Heart right ventricle (tissue), 16 donors: ENCODE data around the gene KRT7. TPM values are rescaled to one million over a fixed set of nuclear protein-coding genes. Genes with fewer than 3 reads are reported as not detected.

ENCODE experiments used
- ATAC-seq, 8 donors: fragments of 200-7000 bp; cut with Tn5 transposase; one replicate each; pipeline ENCODE4 v1.9.1; 2020; ENCODE audit warnings: mild to moderate bottlenecking in 8 of 8, moderate library complexity in 8 of 8, moderate number of reproducible peaks in 1 of 8
- DNase-seq, 2 donors: peaks; one replicate each; pipeline ENCODE4 v3.0.0-alpha.2; 2020
- H3K27ac ChIP-seq, 10 donors: fragments of 200-600 bp; sonication (generic) in 2 of 10; one replicate each; pipeline versions ENCODE4 v1.5.0 to v1.8.0; 2020 to 2022; ENCODE audit warnings: mild to moderate bottlenecking in 3 of 10
- H3K27me3 ChIP-seq, 7 donors: fragments of 200-600 bp; one replicate each; pipeline ENCODE4 v1.8.0; 2021 to 2022; ENCODE audit warnings: mild to moderate bottlenecking in 2 of 7
- H3K36me3 ChIP-seq, 9 donors: fragments of 200-600 bp; sonication (generic) in 1 of 9; one replicate each; pipeline versions ENCODE4 v1.5.0 to v1.8.0; 2020 to 2022; ENCODE audit warnings: mild to moderate bottlenecking in 2 of 9
- H3K4me1 ChIP-seq, 9 donors: fragments of 200-600 bp; sonication (generic) in 1 of 9; one replicate each; pipeline versions ENCODE4 v1.5.0 to v1.8.0; 2020 to 2022; ENCODE audit warnings: mild to moderate bottlenecking in 4 of 9
- H3K4me3 ChIP-seq, 10 donors: fragments of 200-600 bp; sonication (generic) in 2 of 10; one replicate each; pipeline versions ENCODE4 v1.5.0 to v1.8.0; 2020 to 2022; ENCODE audit warnings: mild to moderate bottlenecking in 7 of 10, moderate library complexity in 2 of 10
- H3K9me3 ChIP-seq, 11 donors: fragments of 200-600 bp in 10 of 11; sonication (generic) in 2 of 11; one replicate each; pipeline versions ENCODE4 v1.5.0 to v1.8.0; 2013 to 2022; ENCODE audit warnings: mild to moderate bottlenecking in 2 of 11, control low read depth in 1 of 11, moderate library complexity in 1 of 11
- WGBS, 2 donors: extraction: QIAGEN DNeasy Blood & Tissue Kit; methylation state at CpG; one replicate each; pipeline ENCODE4 v1.1.7; 2013; ENCODE audit warnings: inconsistent platforms in 1 of 2; 5-methylcytosine and 5-hydroxymethylcytosine counted together
- intact Hi-C, 10 donors: fragments of 100-400 bp; cut with DNase I; formaldehyde crosslinking; loops; one replicate each; pipeline versions ENCODE4 v1.11.1 to v1.14.2; 2022
- polyA plus RNA-seq, 2 donors: library from polyadenylated mRNA; stranded (reverse); fragments of 200-250 nt; gene quantifications; one replicate each; pipeline ENCODE4 v1.2.3, GENCODE V29; 2013
- total RNA-seq, 10 donors: library from RNA; stranded (reverse); fragmentation: NEBNext Ultra II Directional in 3 of 10; extraction: Animal tissue kit (Norgen Biotek cat#: 25700) in 3 of 10; gene quantifications; one replicate each; pipeline versions ENCODE4 v1.2.1 to v1.2.4, GENCODE V29; 2021 to 2023
- TF ChIP-seq, protein P1 (sequence below), 9 donors: fragments of 200-600 bp; sonication (generic) in 2 of 9; IDR thresholded peaks; one replicate each; pipeline versions ENCODE4 v1.5.0 to v1.8.0; 2021 to 2022; ENCODE audit warnings: antibody characterized with exemption in 9 of 9, mild to moderate bottlenecking in 5 of 9, moderate library complexity in 1 of 9
- donor health status: Arrhythmogenic right ventricular cardiomyopathy.
- donor health status: ischemic (EF 13 %, LVEDD 7.1; RV severe dilation, severe dysfunction).
- donor health status: healthy with polysubstance abuse.
- donor health status: DM: no; HTN: yes; CAD: no.
- donor health status: DM: no; HTN: no; CAD: no.
- donor health status: ischemic (EF 25% LVEDD 6.9; RV normal size, moderate dysfunction).
- donor health status: ischemic (EF 25% LVEDD 5.7; RV mildly dilated, moderate dysfunction).
- donor health status: healthy.
- donor health status: DM: yes; HTN: yes; CAD: no.
- donor health status: Ischemic cardiomyopathy.
- donor health status: ischemic (EF 35%, LVEDD 5.7; RV mildly dilated, moderate dysfunction).
- donor health status: nonischemic (EF 11% LVEDD 7.7; RV severe dilation, severe dysfunction).
- donor health status: DM: yes; HTN: yes; CAD: no.
- donor health status: PGD.
- donor health status: ischemic (EF 29% LVEDD 5.4; RV normal size, mild dysfunction).
- donor health status: nonischemic (EF 23%, LVEDD 6.1; RV moderate dilation, normal function).

Gene KRT7
- total and polyA plus RNA-seq, 12 donors: 0.59 to 10.8 (median 1.8) TPM; not detected in 3

DNA sequence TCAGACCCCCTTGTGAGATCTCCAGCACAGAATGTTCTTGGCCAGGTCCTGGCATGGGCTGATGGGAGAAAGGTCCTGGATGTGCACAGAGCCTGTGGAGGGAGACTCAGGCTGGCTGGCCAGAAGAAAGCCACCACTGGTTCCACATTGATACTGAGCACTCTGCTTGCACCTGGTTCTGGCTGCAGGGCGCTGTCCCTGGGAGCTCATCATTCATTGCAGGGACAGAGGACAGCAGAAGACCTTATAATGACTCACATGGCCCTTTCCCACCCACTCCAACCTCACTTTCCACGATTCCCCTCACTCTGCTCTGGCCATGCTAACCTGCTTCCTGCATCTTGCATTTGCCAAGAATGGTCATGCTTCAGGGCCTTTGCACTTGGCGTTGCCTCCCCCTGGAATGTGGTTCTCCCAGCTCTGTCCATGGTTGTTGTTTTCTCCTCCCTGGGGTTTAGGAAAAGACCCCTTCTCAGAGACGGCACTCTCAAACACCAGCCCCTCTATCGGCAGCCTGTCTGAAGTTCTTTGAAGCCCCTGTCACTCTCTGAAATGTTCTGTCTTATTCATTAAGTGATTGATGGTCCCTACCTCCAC lies 10.3 kb downstream of the KRT7 start:
- DNase-seq (no peak), ATAC-seq (no peak)
- Histone ChIP-seq H3K4me3 (no peak overlapping the region), H3K9me3 (no peaks in the 10 kb centered on the region), H3K27ac (peak overlapping the region in 1 of 10 donors; percentile 40), H3K36me3 (no peaks in the 10 kb centered on the region), H3K27me3 (peaks cover 0 to 4% (median 0%) of the 10 kb centered on the region in 7 donors), H3K4me1 (peaks cover 0 to 26% (median 14%) of the 10 kb centered on the region in 9 donors)
- 69 to 73% methylated on average over 5 of the region's 5 CpGs for WGBS, 2 donors
- TF ChIP-seq, protein P1, sequence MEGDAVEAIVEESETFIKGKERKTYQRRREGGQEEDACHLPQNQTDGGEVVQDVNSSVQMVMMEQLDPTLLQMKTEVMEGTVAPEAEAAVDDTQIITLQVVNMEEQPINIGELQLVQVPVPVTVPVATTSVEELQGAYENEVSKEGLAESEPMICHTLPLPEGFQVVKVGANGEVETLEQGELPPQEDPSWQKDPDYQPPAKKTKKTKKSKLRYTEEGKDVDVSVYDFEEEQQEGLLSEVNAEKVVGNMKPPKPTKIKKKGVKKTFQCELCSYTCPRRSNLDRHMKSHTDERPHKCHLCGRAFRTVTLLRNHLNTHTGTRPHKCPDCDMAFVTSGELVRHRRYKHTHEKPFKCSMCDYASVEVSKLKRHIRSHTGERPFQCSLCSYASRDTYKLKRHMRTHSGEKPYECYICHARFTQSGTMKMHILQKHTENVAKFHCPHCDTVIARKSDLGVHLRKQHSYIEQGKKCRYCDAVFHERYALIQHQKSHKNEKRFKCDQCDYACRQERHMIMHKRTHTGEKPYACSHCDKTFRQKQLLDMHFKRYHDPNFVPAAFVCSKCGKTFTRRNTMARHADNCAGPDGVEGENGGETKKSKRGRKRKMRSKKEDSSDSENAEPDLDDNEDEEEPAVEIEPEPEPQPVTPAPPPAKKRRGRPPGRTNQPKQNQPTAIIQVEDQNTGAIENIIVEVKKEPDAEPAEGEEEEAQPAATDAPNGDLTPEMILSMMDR (IDR thresholded peaks at IDR 0.05): no peak
- intact Hi-C loops: no loop called here

DNA sequence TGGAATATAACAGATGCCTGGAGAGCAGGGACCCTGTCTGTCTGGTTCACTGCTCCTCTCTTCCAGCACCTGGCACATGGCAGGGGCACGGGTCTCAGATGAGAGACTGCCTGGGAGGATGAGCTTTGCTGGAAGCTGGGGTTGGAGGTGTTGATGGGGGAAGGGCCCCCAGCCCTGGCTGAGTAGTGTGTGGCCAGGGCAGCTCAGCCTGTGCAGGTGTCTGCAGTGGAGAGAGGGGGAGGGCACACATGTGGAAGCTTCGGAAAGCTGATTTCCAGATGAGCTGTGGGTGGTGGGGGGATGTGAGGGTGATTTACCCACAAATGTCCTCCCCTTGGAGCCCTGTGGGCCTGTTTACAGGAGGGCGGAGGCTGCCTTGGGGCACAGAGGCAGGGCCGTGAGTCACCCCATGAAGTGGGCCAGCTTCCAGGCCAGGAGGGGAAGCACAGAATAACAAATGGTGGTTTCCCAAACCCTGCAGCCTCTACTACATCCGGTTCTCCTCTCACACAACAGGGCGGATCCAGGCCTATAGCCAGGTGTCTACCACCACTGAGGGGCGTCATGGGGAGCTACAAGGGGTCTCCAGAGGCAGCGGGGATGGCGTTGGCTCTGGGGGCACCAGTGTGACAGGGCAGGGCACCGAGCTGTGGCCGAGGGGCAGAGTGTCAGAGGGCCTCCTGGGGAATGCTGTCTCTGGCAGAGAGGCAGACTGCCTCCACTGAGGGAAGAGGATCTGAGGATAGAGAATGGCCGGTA lies 11.0 kb downstream of the KRT7 start:
- TF ChIP-seq, protein P1 (IDR thresholded peaks at IDR 0.05): no peak
- Histone ChIP-seq H3K4me3 (no peak overlapping the region), H3K4me1 (peaks cover 0 to 31% (median 18%) of the 10 kb centered on the region in 9 donors), H3K27me3 (peaks cover 0 to 7% (median 1%) of the 10 kb centered on the region in 7 donors), H3K9me3 (no peaks in the 10 kb centered on the region), H3K36me3 (no peaks in the 10 kb centered on the region), H3K27ac (peak overlapping the region in 2 of 10 donors; percentile 17 to 64)
- DNase-seq (peak; percentile 56 to 64), ATAC-seq (peak; percentile 58 to 87 (median 76))
- WGBS, 2 donors: 59 to 65% methylated on average over 12 of the region's 12 CpGs
- intact Hi-C loops: no loop called here

GRCh38 chr12:52244615-52244994 lies 11.6 kb downstream of the KRT7 start:
- Histone ChIP-seq H3K27ac (peak overlapping the region in 2 of 10 donors; percentile 17 to 64), H3K4me1 (peaks cover 0 to 31% (median 21%) of the 10 kb centered on the region in 9 donors)

DNA sequence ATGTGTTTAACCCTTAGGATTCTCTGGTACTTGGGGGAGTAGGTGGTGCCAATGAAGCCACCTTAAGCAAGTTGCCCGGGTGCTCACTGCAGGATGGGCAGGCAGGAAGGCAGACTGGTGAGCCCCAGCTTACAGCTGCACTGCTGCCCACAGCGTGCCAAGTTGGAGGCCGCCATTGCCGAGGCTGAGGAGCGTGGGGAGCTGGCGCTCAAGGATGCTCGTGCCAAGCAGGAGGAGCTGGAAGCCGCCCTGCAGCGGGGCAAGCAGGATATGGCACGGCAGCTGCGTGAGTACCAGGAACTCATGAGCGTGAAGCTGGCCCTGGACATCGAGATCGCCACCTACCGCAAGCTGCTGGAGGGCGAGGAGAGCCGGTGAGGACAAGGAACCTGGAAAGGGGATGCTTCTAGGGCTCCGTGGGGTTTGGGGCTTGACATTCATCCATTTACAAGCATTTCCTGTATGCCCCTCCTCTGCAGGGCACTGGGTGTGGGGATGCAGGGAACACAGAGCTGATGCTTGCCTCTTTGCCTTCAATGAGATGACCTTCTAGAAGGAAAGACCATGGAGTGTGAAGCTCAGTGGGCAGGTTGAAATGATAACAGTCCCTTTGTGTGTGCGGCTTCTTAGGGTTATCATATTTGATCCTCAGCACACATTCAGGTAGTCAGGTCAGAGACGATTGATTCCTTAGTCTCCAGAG lies 12.4 kb downstream of the KRT7 start:
- H3K27me3 ChIP-seq: peaks cover 0 to 20% (median 10%) of the 10 kb centered on the region in 7 donors
- no peak overlapping the region for H3K27ac ChIP-seq
- peaks cover 0 to 36% (median 26%) of the 10 kb centered on the region in 9 donors for H3K4me1 ChIP-seq
- 91 to 92% methylated on average over 20 of the region's 20 CpGs for WGBS, 2 donors
- H3K36me3 ChIP-seq: no peaks in the 10 kb centered on the region
- ATAC-seq (no peak), DNase-seq (no peak)
- intact Hi-C loops: no loop called here
- H3K4me3 ChIP-seq: no peak overlapping the region
- H3K9me3 ChIP-seq: no peaks in the 10 kb centered on the region
- TF ChIP-seq, protein P1 (IDR thresholded peaks at IDR 0.05): no peak

More at GRCh38 chr12:52244615-52244994, 11.6 kb downstream of the KRT7 start:
- peaks cover 0 to 12% (median 6%) of the 10 kb centered on the region in 7 donors for H3K27me3 ChIP-seq
- intact Hi-C loops: no loop called here
- no peak overlapping the region for H3K4me3 ChIP-seq
- no peaks in the 10 kb centered on the region for H3K9me3 ChIP-seq
- DNase-seq: no peak
- no peaks in the 10 kb centered on the region for H3K36me3 ChIP-seq
- 58 to 64% methylated on average over 3 of the region's 3 CpGs for WGBS, 2 donors
- TF ChIP-seq, protein P1 (IDR thresholded peaks at IDR 0.05): no peak
- no peak for ATAC-seq
